ENCODE results near the gene NR6A1. TPM values are rescaled to one million over a fixed set of nuclear protein-coding genes. Genes with fewer than 3 reads are reported as not detected.

NR6A1 gene
- total RNA-seq, 1 experiment from 2014 or later = 6.7 TPM

DNA sequence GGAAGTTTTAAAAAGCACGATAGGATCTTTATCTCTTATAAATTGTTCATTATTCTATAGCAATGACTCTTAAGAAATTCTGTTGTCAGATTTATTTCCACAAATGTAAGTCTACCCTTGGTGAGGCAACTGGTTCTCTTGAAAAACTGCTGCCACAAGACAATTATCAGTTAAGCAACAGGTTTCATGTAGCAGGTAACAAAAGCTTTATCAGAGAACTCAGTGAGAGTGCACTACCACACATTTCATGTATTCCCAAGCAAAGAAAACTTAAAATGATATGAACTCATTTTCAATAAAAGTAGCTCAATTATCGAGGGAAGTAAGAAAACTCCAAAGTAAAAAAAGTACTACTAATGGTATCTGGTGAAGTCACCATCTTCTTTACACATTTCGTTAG is 9.4 kb downstream of the NR6A1 start:
- no peaks in the 10 kb centered on the region for H3K36me3 Mint-ChIP-seq (ENCODE audit: insufficient read depth, unreplicated experiment)
- no TSS peak for BruUV-seq (replicated peaks)
- TF ChIP-seq, protein P1, sequence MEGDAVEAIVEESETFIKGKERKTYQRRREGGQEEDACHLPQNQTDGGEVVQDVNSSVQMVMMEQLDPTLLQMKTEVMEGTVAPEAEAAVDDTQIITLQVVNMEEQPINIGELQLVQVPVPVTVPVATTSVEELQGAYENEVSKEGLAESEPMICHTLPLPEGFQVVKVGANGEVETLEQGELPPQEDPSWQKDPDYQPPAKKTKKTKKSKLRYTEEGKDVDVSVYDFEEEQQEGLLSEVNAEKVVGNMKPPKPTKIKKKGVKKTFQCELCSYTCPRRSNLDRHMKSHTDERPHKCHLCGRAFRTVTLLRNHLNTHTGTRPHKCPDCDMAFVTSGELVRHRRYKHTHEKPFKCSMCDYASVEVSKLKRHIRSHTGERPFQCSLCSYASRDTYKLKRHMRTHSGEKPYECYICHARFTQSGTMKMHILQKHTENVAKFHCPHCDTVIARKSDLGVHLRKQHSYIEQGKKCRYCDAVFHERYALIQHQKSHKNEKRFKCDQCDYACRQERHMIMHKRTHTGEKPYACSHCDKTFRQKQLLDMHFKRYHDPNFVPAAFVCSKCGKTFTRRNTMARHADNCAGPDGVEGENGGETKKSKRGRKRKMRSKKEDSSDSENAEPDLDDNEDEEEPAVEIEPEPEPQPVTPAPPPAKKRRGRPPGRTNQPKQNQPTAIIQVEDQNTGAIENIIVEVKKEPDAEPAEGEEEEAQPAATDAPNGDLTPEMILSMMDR (IDR thresholded peaks at IDR 0.05; ENCODE audit: unreplicated experiment) = no peak
- no peak overlapping the region for H3K4me3 Mint-ChIP-seq (ENCODE audit: low read depth, unreplicated experiment)
- no peaks in the 10 kb centered on the region for H3K9me3 Mint-ChIP-seq (ENCODE audit: low read depth, unreplicated experiment)
- no peaks in the 10 kb centered on the region for H3K27me3 Mint-ChIP-seq (ENCODE audit: unreplicated experiment)
- intact Hi-C loops (cut with micrococcal nuclease; ENCODE audit: unreplicated experiment) = no loop called here
- no peak for DNase-seq
- H3K4me1 Mint-ChIP-seq (ENCODE audit: low read depth, unreplicated experiment) = peaks cover 20% of the 10 kb centered on the region
- no peak overlapping the region for H3K27ac Mint-ChIP-seq (ENCODE audit: unreplicated experiment)
- CTCF ChIA-PET = no interaction called here

DNA sequence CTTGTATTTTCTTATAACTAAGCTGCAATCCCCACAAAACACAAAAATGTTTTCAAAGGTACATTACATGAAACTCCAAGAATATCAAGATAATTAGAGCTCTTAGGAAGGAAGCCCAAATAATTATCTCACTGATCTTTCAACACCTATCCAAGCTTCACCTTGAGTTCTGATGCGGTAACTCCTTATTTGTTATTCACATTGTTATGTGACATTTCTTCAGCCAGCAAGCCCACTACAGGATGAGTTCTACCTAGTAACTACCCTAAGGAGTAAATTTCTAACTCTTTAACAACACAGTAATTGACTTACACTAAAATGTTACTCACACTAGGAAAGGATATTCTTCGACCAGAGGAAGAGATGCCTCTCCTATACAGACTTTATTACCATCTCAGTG is 9.9 kb downstream of the NR6A1 start:
- CTCF ChIA-PET = no interaction called here
- TF ChIP-seq, protein P1 (IDR thresholded peaks at IDR 0.05; ENCODE audit: unreplicated experiment) = no peak
- H3K4me1 Mint-ChIP-seq (ENCODE audit: low read depth, unreplicated experiment) = peaks cover 16% of the 10 kb centered on the region
- BruUV-seq (replicated peaks) = no TSS peak
- intact Hi-C loops (cut with micrococcal nuclease; ENCODE audit: unreplicated experiment) = no loop called here
- DNase-seq = no peak
- no peak overlapping the region for H3K4me3 Mint-ChIP-seq (ENCODE audit: low read depth, unreplicated experiment)
- no peaks in the 10 kb centered on the region for H3K9me3 Mint-ChIP-seq (ENCODE audit: low read depth, unreplicated experiment)
- no peaks in the 10 kb centered on the region for H3K27me3 Mint-ChIP-seq (ENCODE audit: unreplicated experiment)
- H3K36me3 Mint-ChIP-seq (ENCODE audit: insufficient read depth, unreplicated experiment) = no peaks in the 10 kb centered on the region
- H3K27ac Mint-ChIP-seq (ENCODE audit: unreplicated experiment) = no peak overlapping the region

DNA sequence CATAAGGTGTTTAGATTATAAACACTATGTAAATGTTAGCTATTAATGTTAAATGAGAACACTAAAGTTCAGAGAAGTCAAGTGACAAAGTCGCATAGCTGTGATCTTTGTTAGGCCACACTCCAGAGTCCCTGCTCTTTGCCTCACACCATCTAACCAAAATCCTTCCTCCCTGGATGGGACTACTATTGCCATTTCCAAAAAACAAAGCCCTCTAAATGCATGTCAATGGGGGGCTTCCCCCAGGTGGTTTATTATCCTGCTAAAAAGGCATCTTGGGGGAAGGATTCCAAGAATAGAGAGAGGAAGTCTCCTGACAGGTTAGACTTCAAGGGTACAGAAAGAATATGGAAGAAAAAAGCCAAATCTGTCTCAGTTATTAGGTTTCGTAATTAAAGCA is 10.4 kb downstream of the NR6A1 start:
- Mint-ChIP-seq H3K27ac (ENCODE audit: unreplicated experiment) (no peak overlapping the region), H3K27me3 (ENCODE audit: unreplicated experiment) (no peaks in the 10 kb centered on the region), H3K4me3 (ENCODE audit: low read depth, unreplicated experiment) (no peak overlapping the region), H3K9me3 (ENCODE audit: low read depth, unreplicated experiment) (no peaks in the 10 kb centered on the region), H3K36me3 (ENCODE audit: insufficient read depth, unreplicated experiment) (no peaks in the 10 kb centered on the region), H3K4me1 (ENCODE audit: low read depth, unreplicated experiment) (peaks cover 16% of the 10 kb centered on the region)
- intact Hi-C loops (cut with micrococcal nuclease; ENCODE audit: unreplicated experiment) = no loop called here
- no peak for DNase-seq
- BruUV-seq (replicated peaks) = no TSS peak
- TF ChIP-seq, protein P1 (IDR thresholded peaks at IDR 0.05; ENCODE audit: unreplicated experiment) = no peak
- CTCF ChIA-PET = interaction anchor here (0.8 kb wide), 1 partner anchor 8 kb away, joined by 5 read pairs; no protein-coding TSS in a partner anchor

DNA sequence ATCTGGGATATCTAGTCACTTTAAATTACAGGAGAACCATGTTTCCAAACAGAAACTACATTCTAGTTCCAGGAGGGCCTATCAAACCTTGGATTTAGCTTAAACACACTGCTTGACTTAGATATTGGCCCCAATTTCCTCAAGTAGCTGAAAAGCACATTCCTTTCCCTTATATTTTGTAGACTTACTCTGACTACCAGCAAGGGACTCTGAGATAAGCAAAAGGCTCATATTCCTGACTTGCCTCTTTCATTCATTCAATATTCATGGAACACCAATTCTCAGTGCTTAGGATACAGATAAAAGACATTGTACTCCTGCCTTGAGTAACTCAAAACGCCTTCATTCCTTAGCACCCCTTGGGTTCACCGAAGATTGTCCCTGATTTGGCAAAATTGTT is 11.8 kb downstream of the NR6A1 start:
- H3K27ac Mint-ChIP-seq (ENCODE audit: unreplicated experiment) = no peak overlapping the region
- TF ChIP-seq, protein P1 (IDR thresholded peaks at IDR 0.05; ENCODE audit: unreplicated experiment) = no peak
- no peaks in the 10 kb centered on the region for H3K27me3 Mint-ChIP-seq (ENCODE audit: unreplicated experiment)
- DNase-seq = no peak
- H3K4me1 Mint-ChIP-seq (ENCODE audit: low read depth, unreplicated experiment) = peaks cover 16% of the 10 kb centered on the region
- intact Hi-C loops (cut with micrococcal nuclease; ENCODE audit: unreplicated experiment) = no loop called here
- no TSS peak for BruUV-seq (replicated peaks)
- CTCF ChIA-PET = interaction anchor here (0.6 kb wide), 1 partner anchor 63 kb away, joined by 6 read pairs; no protein-coding TSS in a partner anchor
- no peaks in the 10 kb centered on the region for H3K36me3 Mint-ChIP-seq (ENCODE audit: insufficient read depth, unreplicated experiment)
- no peak overlapping the region for H3K4me3 Mint-ChIP-seq (ENCODE audit: low read depth, unreplicated experiment)
- H3K9me3 Mint-ChIP-seq (ENCODE audit: low read depth, unreplicated experiment) = no peaks in the 10 kb centered on the region

All from Calu3 (cell line).